ENCODE results near the gene KSR1.

DNA sequence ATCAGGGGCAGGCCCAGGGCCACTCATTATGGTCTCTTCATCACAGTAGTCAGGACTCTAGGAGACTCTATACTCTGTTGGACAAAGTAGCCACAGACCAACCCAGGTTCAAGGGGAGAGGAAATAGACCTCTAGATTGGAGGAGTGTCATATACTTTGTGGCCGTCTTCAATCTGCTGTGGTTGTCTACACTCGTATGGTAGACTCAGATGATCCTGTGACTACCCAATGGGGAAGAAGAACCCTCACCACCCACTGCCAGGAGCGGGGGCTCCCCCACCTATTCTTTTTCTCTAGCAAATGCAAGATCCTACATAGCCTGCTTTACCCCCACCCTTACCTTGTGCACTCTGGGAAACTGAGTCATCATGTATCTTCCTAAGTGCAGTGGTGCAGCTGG is 80.5 kb downstream of the KSR1 start:
- TF ChIP-seq, protein P1, sequence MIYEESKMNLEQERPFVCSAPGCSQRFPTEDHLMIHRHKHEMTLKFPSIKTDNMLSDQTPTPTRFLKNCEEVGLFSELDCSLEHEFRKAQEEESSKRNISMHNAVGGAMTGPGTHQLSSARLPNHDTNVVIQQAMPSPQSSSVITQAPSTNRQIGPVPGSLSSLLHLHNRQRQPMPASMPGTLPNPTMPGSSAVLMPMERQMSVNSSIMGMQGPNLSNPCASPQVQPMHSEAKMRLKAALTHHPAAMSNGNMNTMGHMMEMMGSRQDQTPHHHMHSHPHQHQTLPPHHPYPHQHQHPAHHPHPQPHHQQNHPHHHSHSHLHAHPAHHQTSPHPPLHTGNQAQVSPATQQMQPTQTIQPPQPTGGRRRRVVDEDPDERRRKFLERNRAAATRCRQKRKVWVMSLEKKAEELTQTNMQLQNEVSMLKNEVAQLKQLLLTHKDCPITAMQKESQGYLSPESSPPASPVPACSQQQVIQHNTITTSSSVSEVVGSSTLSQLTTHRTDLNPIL (CRISPR knock-in tag; IDR thresholded peaks at IDR 0.05; ENCODE audit: low read depth): no peak
- TF ChIP-seq ZNF565 (CRISPR knock-in tag; conservative IDR thresholded peaks at IDR 0.05; ENCODE audit: low read depth) (no peak), RARB (CRISPR knock-in tag; IDR thresholded peaks at IDR 0.05) (no peak)

All from SK-N-SH treated with all-trans-retinoic acid at 6 μM for 48 hours (cell line).